Thoracic aorta endothelial cell (primary cell): ENCODE data around the gene DBN1. TPM values are rescaled to one million over a fixed set of nuclear protein-coding genes. Genes with fewer than 3 reads are reported as not detected.

Experiments
- total RNA-seq: library from RNA; depleted of rRNA; stranded (reverse); fragments of >200 nt; gene quantifications from 2 replicates; pipeline ENCODE4 v1.2.3, GENCODE V29; 2012

Gene DBN1
- total RNA-seq, result 204 and 221 TPM in 2 replicates

GRCh38 chr5:177473443-177474001, at the start of gene DBN1:
Gene DBN1 (minus strand): TSS chr5:177473634. CDS start chr5:177473521, 113 bp downstream.

GRCh38 chr5:177516601-177517568, 43.5 kb upstream of the DBN1 start, which contains the start of gene DDX41:
Gene DDX41 (minus strand): TSS chr5:177516961. CDS start chr5:177516945, 16 bp downstream.

DNA sequence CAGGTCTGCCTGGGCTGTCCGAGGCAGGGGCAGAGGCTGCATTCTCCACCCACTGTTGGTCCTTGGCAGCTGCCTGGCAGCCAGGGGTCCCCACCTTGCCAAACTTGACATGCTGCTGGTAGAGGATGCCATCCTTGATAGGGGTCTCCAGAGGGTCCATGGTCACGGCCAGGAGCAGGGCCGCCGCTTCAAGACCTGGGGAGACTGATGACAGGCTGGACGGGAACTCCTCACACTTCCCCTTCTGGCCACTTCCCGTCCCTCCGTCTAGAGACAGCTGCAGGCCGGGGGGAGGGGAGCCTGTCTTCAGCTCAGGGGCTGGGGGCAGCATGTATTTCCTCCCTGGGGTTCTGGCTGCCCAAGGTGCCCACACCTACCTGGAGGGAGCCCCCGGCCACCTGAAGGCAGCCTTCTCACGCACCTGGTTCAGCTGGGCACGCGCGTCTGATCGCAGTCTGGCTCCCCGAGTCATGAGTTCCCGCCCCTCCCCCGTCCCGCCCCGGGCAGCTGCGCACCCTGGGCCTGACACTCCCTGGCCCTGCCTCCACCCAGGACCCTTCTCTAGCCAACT, 36.0 kb upstream of the DBN1 start, which contains the start of gene DOK3:
DOK3 (minus strand) TSS at position 446 of the 571 bp plus-strand sequence; CDS start at position 160, 286 bp downstream.

DNA sequence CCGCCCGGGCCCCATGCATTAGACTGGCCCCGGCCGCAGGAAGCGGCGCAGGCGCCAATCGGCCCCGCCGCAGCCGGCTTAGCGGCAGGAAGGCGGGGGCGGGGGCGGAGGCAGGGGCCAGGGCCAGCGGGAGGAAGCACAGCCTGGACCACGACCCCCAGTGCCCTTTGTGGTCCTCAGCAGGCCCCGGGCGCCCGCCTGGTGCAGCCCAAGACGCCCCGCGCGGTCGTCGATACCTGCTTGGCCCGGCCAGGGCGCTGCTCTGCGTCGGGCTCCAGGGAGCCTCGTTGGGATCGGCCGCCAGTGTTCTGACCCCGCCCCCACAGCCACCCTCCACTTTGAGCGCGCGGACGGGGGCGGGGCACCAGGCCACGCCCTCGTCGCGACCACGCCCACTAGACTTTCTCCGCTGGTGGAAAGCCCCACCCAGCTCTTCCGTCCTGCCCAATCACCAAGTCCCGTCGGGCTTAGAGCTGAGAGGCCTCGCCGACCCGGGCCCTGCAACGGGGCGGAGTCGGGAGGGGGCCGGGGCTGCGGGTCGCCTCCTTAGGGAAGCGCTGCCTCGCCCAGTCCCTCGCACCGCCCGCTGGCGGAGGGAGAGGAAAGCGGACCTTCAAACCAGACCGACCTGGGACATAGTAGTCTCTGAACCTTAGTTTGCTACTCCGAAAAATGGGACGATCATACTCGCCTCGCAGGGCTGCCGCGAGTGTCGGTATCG, 24.0 kb upstream of the DBN1 start, which contains the start of gene PDLIM7:
PDLIM7 (minus strand) TSS at position 313 of the 721 bp plus-strand sequence. CDS start 1,092 bp downstream, outside the sequence.

DNA sequence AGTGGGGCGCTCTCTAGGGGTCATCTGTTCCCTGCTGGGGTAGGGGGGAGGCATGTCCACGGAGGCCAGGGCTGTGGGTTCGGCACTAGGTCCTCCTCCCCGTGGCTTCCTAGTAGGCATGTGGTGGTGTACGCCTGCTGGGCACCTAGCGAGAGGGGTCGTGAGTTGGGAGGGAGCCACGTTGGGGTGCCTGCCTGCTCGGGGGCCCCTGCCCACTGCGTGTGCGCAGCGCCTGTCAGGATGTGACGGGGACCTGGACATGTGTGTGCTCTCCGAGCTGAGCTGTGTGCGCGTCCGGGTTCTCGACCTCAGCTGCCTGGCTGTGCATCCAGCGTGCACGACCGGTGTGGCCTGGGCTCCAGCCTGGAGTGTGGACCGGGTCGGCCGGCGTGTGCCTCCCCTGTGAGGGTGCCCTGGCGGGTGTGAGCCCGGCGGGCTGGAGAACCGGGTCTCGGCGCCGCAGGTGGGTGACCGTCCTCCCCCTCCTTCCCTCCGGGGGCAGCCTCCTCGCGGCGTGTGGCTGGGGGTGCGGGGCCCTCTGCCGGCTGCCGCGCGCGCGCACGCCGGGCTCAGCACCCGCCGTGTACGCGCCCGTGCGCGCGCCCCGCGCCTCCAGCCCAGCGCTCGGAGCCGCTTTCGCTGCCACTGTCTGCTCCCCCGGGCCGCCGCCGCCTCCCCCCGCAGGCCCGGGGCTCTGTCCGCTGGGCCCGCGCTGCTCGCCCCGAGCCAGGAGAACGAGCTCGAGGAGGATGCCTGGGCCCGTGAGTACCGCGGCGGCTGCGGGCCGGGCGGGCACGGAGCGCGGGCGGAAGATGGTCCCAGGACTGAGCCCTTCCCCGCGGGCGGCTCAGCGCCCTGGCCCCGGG, 27.0 kb downstream of the DBN1 start, which contains the start of gene PRR7:
PRR7 (plus strand) TSS at position 615 of the 866 bp plus-strand sequence. CDS start 8,254 bp downstream, outside the sequence.

GRCh38 chr5:177426566-177427210, 46.7 kb downstream of the DBN1 start, which contains the start of gene GRK6:
Gene GRK6 (plus strand): TSS chr5:177426676. CDS start chr5:177426846, 170 bp downstream.

GRCh38 chr5:177409043-177409801, 64.2 kb downstream of the DBN1 start, which contains the start of gene F12:
Gene F12 (minus strand): TSS chr5:177409564. CDS start chr5:177409527, 37 bp downstream.

Other genes starting within 250 kb of the DBN1 start
- gene RAB24, start 169.9 kb downstream of the DBN1 start, total RNA-seq, result 11.1 and 11.8 TPM in 2 replicates
- gene PRELID1, start 169.8 kb downstream of the DBN1 start, total RNA-seq, result 217 TPM in 2 replicates
- gene MXD3, start 161.7 kb downstream of the DBN1 start, total RNA-seq, result 14.4 and 22.3 TPM in 2 replicates
- gene LMAN2, start 122.0 kb downstream of the DBN1 start, total RNA-seq, result 255 and 380 TPM in 2 replicates
- 7.4 and 10.3 TPM in 2 replicates for gene RGS14, start 115.7 kb downstream of the DBN1 start, total RNA-seq
- not detected in 2 replicates for gene SLC34A1, start 89.2 kb downstream of the DBN1 start, total RNA-seq
- not detected in 2 replicates for gene PFN3, start 73.0 kb downstream of the DBN1 start, total RNA-seq
- 1.7 and 1.9 TPM in 2 replicates for gene F12, start 64.1 kb downstream of the DBN1 start, total RNA-seq
- gene GRK6, start 47.0 kb downstream of the DBN1 start, total RNA-seq, result 30.7 and 38.6 TPM in 2 replicates
- 8.9 and 11.9 TPM in 2 replicates for gene PRR7, start 26.8 kb downstream of the DBN1 start, total RNA-seq
- 82.6 and 90.2 TPM in 2 replicates for gene PDLIM7, start 24.0 kb upstream of the DBN1 start, total RNA-seq
- gene DOK3, start 36.2 kb upstream of the DBN1 start, total RNA-seq, result 0.86 and 2.8 TPM in 2 replicates
- gene DDX41, start 43.3 kb upstream of the DBN1 start, total RNA-seq, result 72.4 and 90.8 TPM in 2 replicates
- gene FAM193B, start 80.9 kb upstream of the DBN1 start, total RNA-seq, result 21.1 and 30.5 TPM in 2 replicates
- 120 and 127 TPM in 2 replicates for gene TMED9, start 118.6 kb upstream of the DBN1 start, total RNA-seq
- gene B4GALT7, start 126.5 kb upstream of the DBN1 start, total RNA-seq, result 23.3 and 27.5 TPM in 2 replicates